GM12891 (cell line): ENCODE measurements around the gene IER5.

Experiments used
- PAX5 ChIP-seq: IDR thresholded peaks from 2 replicates; pipeline ENCODE4 v1.6.1; 2011; ENCODE audit warnings: low read length, moderate library complexity, mild to moderate bottlenecking; ENCODE audit not compliant: insufficient read depth, severe bottlenecking
- POLR2A ChIP-seq: IDR thresholded peaks from 2 replicates; pipeline ENCODE4 v1.6.1; 2011; ENCODE audit warnings: low read depth, low read length, control low read depth
- POLR2AphosphoS5 ChIP-seq: IDR thresholded peaks from 2 replicates; pipeline ENCODE4 v1.6.1; 2011; ENCODE audit warnings: low read depth, low read length, control low read depth
- SPI1 ChIP-seq: IDR thresholded peaks from 2 replicates; pipeline ENCODE4 v1.6.1; 2011; ENCODE audit warnings: low read depth, low read length, control low read depth
- TAF1 ChIP-seq: IDR thresholded peaks from 2 replicates; pipeline ENCODE4 v1.6.1; 2011; ENCODE audit warnings: low read depth, low read length, control low read depth

DNA sequence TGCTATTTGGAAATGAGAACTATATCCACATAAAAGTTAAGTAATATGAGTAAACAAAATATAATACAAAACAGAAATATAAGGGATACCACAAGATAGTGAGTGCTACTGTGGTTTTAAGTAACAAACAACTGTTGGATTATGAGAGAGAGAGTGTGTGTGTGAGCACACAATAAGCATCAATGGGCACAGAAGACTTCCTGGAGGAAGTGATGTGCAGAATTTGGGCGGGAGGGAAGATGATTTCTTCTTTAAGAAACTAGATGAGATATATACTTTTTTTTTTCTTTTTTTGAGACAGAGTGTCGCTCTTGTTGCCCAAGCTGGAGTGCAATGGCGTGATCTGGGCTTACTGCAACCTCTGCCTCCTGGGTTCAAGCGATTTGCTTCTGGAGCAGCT lies 7.9 kb upstream of the IER5 start:
- TF ChIP-seq TAF1 = no peak
- no peak for TF ChIP-seq POLR2A
- no peak for TF ChIP-seq POLR2AphosphoS5
- no peak for TF ChIP-seq PAX5
- no peak for TF ChIP-seq SPI1
